OCI-LY3 (cell line): ENCODE results near the gene XRCC4.

ENCODE experiments used
- H2AFZ ChIP-seq: fragments of 200-600, 300-600 bp; shearing (Covaris generic); 2 replicates; pipeline ENCODE4 v1.6.0; 2014; ENCODE audit warnings: antibody characterized with exemption, low read depth, low read length
- H3K27ac ChIP-seq: fragments of 200-600, 300-600 bp; sonication (generic); 2 replicates; pipeline ENCODE4 v1.5.1; 2014; ENCODE audit warnings: mild to moderate bottlenecking, low read length, moderate library complexity, mixed read lengths
- H3K27me3 ChIP-seq: fragments of 200-600, 300-600 bp; sonication (generic); 2 replicates; pipeline ENCODE4 v1.6.1; 2014; ENCODE audit warnings: low read depth, low read length, mixed read lengths
- H3K36me3 ChIP-seq: fragments of 200-600, 300-600 bp; sonication (generic); replicated peaks from 2 replicates; pipeline ENCODE3; 2014; ENCODE audit warnings: low read depth, low read length, mixed read lengths
- H3K4me1 ChIP-seq: fragments of 300-600, 200-600 bp; sonication (generic); 2 replicates; pipeline ENCODE4 v1.6.1; 2014; ENCODE audit warnings: low read length, mixed read lengths
- H3K4me2 ChIP-seq: fragments of 200-600, 300-600 bp; sonication (generic); 2 replicates; pipeline ENCODE4 v1.6.1; 2014; ENCODE audit warnings: low read length, mixed read lengths
- H3K4me3 ChIP-seq: fragments of 300-600, 200-600 bp; sonication (generic); 2 replicates; pipeline ENCODE4 v1.5.1; 2014; ENCODE audit warnings: antibody characterized with exemption, mild to moderate bottlenecking, low read length, moderate library complexity
- H3K79me2 ChIP-seq: fragments of 300-600, 200-600 bp; shearing (Covaris generic); 2 replicates; pipeline ENCODE4 v1.6.1; 2014; ENCODE audit warnings: mild to moderate bottlenecking, low read length, mixed read lengths
- H3K9ac ChIP-seq: fragments of 300-600, 200-600 bp; shearing (Covaris generic); 2 replicates; pipeline ENCODE4 v1.6.0; 2014; ENCODE audit warnings: mild to moderate bottlenecking, low read length, moderate library complexity
- H3K9me3 ChIP-seq: fragments of 200-600, 300-600 bp; shearing (Covaris generic); 2 replicates; pipeline ENCODE4 v1.6.1; 2014; ENCODE audit warnings: low read length, mixed read lengths; ENCODE audit not compliant: insufficient read depth
- H4K20me1 ChIP-seq: fragments of 200-600, 300-600 bp; sonication (generic); 2 replicates; pipeline ENCODE4 v1.6.1; 2016; ENCODE audit warnings: low read length, mixed read lengths; ENCODE audit not compliant: insufficient read depth
- EZH2phosphoT487 ChIP-seq: fragments of 200-600 bp; shearing (Covaris generic); IDR thresholded peaks from 2 replicates; pipeline ENCODE4 v1.6.1; 2018; ENCODE audit warnings: antibody characterized with exemption, mixed run types, low read depth
- TF ChIP-seq, protein P1 (sequence below): fragments of 200-600, 300-600 bp; sonication (generic); IDR thresholded peaks from 2 replicates; pipeline ENCODE4 v1.5.1; 2014; ENCODE audit warnings: antibody characterized with exemption, low read length, low read depth

Gene XRCC4

DNA sequence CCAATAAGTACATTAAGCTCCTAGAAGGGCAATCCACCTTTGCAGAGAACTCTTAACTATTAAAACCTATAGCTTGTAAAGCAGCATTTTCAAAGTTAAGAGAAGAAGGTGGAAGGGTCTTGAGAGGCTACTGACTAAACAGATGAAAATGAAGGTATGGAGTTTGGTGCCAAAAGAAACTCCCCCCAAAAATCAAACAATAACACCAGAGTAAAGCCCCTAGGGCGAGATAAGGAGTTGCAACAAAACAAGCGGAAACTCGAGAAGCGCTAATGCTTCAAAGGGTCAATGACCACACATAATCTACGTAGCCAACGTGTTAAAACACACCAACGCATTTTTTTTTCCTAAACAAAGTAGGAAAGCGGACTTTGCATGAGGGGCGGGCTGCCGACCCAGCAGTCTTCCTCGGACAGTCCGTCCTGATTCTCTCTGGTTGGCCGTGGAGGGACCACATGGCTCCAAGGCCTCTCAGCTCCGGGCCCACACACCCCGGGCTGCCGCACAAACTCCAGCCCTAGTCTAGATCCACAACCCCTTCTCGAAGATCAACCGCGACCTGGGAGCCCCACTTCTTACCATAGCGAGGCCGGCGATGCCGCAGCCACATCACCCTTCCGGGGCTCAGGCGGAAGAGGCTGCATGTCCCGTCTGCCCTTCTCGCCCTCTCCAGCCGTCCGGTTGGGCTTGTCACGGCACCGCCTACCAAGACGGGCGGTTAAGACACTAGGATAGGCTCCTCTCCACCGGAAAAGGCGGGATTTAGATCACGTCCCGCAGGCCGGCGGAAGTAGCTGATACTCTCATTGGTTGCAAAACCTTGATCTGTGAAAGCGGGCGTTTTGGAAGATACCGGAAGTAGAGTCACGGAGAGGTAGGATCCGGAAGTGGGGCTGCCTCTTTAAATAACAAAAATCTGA, at the start of gene XRCC4, which contains the start of gene TMEM167A:
XRCC4 (plus strand) TSS at position 806 of the 920 bp plus-strand sequence. CDS start 27,373 bp downstream, outside the sequence.
TMEM167A (minus strand) TSS at position 653 of the 920 bp plus-strand sequence; CDS start at position 582, 71 bp downstream.
- TF ChIP-seq EZH2phosphoT487, result no peak
- TF ChIP-seq, protein P1, sequence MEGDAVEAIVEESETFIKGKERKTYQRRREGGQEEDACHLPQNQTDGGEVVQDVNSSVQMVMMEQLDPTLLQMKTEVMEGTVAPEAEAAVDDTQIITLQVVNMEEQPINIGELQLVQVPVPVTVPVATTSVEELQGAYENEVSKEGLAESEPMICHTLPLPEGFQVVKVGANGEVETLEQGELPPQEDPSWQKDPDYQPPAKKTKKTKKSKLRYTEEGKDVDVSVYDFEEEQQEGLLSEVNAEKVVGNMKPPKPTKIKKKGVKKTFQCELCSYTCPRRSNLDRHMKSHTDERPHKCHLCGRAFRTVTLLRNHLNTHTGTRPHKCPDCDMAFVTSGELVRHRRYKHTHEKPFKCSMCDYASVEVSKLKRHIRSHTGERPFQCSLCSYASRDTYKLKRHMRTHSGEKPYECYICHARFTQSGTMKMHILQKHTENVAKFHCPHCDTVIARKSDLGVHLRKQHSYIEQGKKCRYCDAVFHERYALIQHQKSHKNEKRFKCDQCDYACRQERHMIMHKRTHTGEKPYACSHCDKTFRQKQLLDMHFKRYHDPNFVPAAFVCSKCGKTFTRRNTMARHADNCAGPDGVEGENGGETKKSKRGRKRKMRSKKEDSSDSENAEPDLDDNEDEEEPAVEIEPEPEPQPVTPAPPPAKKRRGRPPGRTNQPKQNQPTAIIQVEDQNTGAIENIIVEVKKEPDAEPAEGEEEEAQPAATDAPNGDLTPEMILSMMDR, result no peak
- peak within 1 kb of the TSS; percentile 89 for H3K4me2 ChIP-seq
- peaks cover 66% of the 10 kb centered on the region for H3K79me2 ChIP-seq
- no peaks in the 10 kb centered on the region for H3K27me3 ChIP-seq
- H3K4me1 ChIP-seq, result peaks cover 15% of the 10 kb centered on the region; the same call in 1 of the 2 replicates
- H4K20me1 ChIP-seq, result 0 out of 2 replicates have a peak, but pooled peaks cover 6% of the 10 kb centered on the region
- H3K4me3 ChIP-seq, result peak within 1 kb of the TSS; percentile 95
- peak within 1 kb of the TSS; percentile 91 for H2AFZ ChIP-seq
- H3K9me3 ChIP-seq, result no peaks in the 10 kb centered on the region
- H3K9ac ChIP-seq, result peak within 1 kb of the TSS; percentile 94
- peaks cover 12% of the 10 kb centered on the region for H3K36me3 ChIP-seq
- H3K27ac ChIP-seq, result peak within 1 kb of the TSS; percentile 76

DNA sequence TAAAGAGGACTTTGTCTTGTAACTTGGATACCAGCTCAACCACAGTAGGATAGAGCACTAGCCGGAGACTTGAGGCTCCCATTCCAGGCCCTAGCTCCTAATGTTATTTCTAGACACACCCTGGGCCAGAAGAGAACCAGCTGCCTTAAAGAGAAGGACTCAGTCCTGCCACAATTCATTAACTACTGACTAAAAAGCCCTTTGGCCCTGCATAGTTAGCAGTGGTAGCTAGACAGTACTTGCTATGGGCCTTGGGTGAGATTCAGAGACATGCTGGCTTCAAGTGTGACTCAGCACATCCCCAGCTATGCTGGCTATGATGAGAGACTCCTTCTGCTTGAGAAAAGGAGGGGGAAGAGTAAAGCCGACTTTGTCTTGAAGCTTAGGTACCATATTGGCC, 47.4 kb upstream of the XRCC4 start:
- Histone ChIP-seq H3K36me3 (no peaks in the 10 kb centered on the region), H2AFZ (no peak overlapping the region), H3K9me3 (no peaks in the 10 kb centered on the region), H3K4me3 (no peak overlapping the region), H3K9ac (no peak overlapping the region), H3K79me2 (no peaks in the 10 kb centered on the region), H3K4me2 (no peak overlapping the region), H3K4me1 (peaks cover 10% of the 10 kb centered on the region), H3K27ac (no peak overlapping the region), H3K27me3 (no peaks in the 10 kb centered on the region), H4K20me1 (no peaks in the 10 kb centered on the region)
- no peak for TF ChIP-seq EZH2phosphoT487
- TF ChIP-seq, protein P1, result no peak

DNA sequence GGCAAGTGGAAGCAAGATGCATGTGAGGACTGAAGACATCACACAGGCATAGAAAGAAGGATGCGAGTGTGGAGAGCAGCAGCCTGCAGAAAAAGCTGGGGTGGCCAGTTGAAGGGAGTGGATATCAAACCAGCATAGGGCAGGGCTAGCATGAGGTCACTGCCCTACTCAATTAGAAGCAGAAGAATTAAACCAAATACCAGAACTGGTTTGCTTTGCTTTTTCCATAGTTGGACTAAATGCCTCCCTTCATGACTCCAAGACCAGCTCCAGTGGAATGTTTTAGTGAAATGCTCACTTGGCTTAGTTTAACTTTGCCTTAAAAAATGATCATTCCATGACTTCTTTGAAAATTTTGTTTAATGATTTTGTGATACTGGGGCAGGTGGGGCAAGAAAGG, 46.0 kb upstream of the XRCC4 start:
- Histone ChIP-seq H3K36me3 (no peaks in the 10 kb centered on the region), H3K4me2 (no peak overlapping the region), H3K27ac (no peak overlapping the region), H3K9ac (no peak overlapping the region), H3K4me1 (peaks cover 10% of the 10 kb centered on the region), H4K20me1 (no peaks in the 10 kb centered on the region), H2AFZ (no peak overlapping the region), H3K9me3 (no peaks in the 10 kb centered on the region), H3K27me3 (no peaks in the 10 kb centered on the region), H3K4me3 (no peak overlapping the region), H3K79me2 (no peaks in the 10 kb centered on the region)
- TF ChIP-seq, protein P1, result no peak
- no peak for TF ChIP-seq EZH2phosphoT487

DNA sequence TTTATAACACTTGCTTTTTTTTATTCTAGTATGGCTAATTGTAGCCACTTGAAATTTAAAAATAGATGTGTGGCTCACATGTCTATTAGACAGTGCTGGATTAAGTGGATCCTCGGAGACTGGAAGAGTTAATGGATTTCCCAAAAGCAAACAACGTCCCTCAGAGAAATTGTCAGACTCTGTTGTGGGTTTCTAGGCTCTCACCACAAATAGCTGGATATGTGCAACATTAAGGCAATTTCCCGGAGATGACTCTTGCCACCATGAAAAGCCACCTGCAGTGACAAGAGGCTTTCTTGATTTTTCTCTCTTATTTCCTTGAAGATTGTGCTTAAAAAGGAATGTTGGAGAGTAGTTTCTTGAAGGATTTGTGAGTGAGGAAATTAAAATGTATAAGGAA, 43.3 kb upstream of the XRCC4 start:
- H3K9me3 ChIP-seq, result no peaks in the 10 kb centered on the region
- no peaks in the 10 kb centered on the region for H3K27me3 ChIP-seq
- H3K27ac ChIP-seq, result no peak overlapping the region
- no peak overlapping the region for H2AFZ ChIP-seq
- no peak overlapping the region for H3K4me2 ChIP-seq
- no peak for TF ChIP-seq EZH2phosphoT487
- TF ChIP-seq, protein P1, result no peak
- peaks cover 11% of the 10 kb centered on the region for H3K4me1 ChIP-seq
- H3K4me3 ChIP-seq, result no peak overlapping the region
- no peak overlapping the region for H3K9ac ChIP-seq
- H4K20me1 ChIP-seq, result no peaks in the 10 kb centered on the region
- no peaks in the 10 kb centered on the region for H3K79me2 ChIP-seq
- no peaks in the 10 kb centered on the region for H3K36me3 ChIP-seq
